Nephron progenitor cell (in vitro differentiated cells): ENCODE data around the gene CRY2.

Source experiments
- DNase-seq: peaks from one replicate; pipeline ENCODE4 v3.0.0; 2021
- H3K27ac Mint-ChIP-seq: 2 replicates; pipeline ENCODE4 v1.8.0; 2021; ENCODE audit warnings: mild to moderate bottlenecking, moderate library complexity, mixed read lengths
- H3K27me3 Mint-ChIP-seq: 2 replicates; pipeline ENCODE4 v1.8.0; 2021; ENCODE audit warnings: mild to moderate bottlenecking, low read depth, mixed read lengths; ENCODE audit not compliant: poor library complexity
- H3K36me3 Mint-ChIP-seq: 2 replicates; pipeline ENCODE4 v1.8.0; 2021; ENCODE audit warnings: low read depth, mixed read lengths
- H3K4me1 Mint-ChIP-seq: 2 replicates; pipeline ENCODE4 v1.8.0; 2021; ENCODE audit warnings: mixed read lengths
- H3K4me3 Mint-ChIP-seq: 2 replicates; pipeline ENCODE4 v1.8.0; 2021; ENCODE audit warnings: mild to moderate bottlenecking, moderate library complexity, mixed read lengths
- H3K9me3 Mint-ChIP-seq: 2 replicates; pipeline ENCODE4 v1.8.0; 2021; ENCODE audit warnings: mild to moderate bottlenecking, moderate library complexity, mixed read lengths
- TF ChIP-seq, protein P1 (sequence below): fragments of 200-600 bp; sonication (generic); IDR thresholded peaks from 2 replicates; pipeline ENCODE4 v1.5.0; 2021; ENCODE audit warnings: antibody characterized with exemption

The CRY2 gene

DNA sequence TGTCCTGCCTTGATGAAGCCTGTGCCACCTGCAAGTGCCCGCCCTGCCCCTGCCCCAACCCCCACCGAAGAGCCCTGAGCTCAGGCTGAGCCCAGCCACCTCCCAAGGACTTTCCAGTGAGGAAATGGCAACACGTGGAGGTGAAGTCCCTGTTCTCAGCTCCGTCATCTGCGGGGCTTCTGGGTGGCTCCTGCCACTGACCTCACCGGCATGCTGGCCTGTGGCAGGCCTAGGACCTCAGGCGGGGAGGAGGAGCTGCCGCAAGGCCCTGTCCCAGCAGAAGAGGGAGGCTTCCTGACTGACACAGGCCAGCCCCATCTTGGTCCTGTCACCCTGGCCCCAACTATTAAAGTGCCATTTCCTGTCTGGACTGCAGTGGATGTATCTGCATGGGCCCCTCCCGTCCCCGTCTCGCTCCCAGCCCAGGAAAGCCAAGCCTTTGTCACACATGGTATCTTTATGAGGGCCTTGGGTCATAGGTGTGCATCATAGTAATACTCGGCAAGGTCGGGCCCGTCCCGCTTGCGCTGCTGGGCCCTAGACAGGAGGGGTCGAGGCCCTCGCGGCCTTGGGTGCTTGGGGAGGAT is 58.9 kb downstream of the CRY2 start:
- DNase-seq: no peak
- H3K27ac Mint-ChIP-seq: peak overlapping the region; percentile 49

GRCh38 chr11:45906965-45907611 is 59.8 kb downstream of the CRY2 start, which contains the start of gene FREY1:
TSS of gene FREY1 (minus strand) at chr11:45907271. CDS start at chr11:45907245, 26 bp downstream.
- no peaks in the 10 kb centered on the region for H3K36me3 Mint-ChIP-seq
- H3K27ac Mint-ChIP-seq: peak within 1 kb of the TSS; percentile 93
- TF ChIP-seq, protein P1, sequence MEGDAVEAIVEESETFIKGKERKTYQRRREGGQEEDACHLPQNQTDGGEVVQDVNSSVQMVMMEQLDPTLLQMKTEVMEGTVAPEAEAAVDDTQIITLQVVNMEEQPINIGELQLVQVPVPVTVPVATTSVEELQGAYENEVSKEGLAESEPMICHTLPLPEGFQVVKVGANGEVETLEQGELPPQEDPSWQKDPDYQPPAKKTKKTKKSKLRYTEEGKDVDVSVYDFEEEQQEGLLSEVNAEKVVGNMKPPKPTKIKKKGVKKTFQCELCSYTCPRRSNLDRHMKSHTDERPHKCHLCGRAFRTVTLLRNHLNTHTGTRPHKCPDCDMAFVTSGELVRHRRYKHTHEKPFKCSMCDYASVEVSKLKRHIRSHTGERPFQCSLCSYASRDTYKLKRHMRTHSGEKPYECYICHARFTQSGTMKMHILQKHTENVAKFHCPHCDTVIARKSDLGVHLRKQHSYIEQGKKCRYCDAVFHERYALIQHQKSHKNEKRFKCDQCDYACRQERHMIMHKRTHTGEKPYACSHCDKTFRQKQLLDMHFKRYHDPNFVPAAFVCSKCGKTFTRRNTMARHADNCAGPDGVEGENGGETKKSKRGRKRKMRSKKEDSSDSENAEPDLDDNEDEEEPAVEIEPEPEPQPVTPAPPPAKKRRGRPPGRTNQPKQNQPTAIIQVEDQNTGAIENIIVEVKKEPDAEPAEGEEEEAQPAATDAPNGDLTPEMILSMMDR: no peak
- no peak within 1 kb of the TSS for H3K4me3 Mint-ChIP-seq
- H3K4me1 Mint-ChIP-seq: peaks cover 11% of the 10 kb centered on the region
- no peak for DNase-seq
- no peaks in the 10 kb centered on the region for H3K27me3 Mint-ChIP-seq
- no peaks in the 10 kb centered on the region for H3K9me3 Mint-ChIP-seq

More for the DNA sequence above, 58.9 kb downstream of the CRY2 start:
- H3K27me3 Mint-ChIP-seq: no peaks in the 10 kb centered on the region
- no peaks in the 10 kb centered on the region for H3K9me3 Mint-ChIP-seq
- H3K4me3 Mint-ChIP-seq: no peak overlapping the region
- H3K4me1 Mint-ChIP-seq: peaks cover 20% of the 10 kb centered on the region
- TF ChIP-seq, protein P1: no peak
- H3K36me3 Mint-ChIP-seq: no peaks in the 10 kb centered on the region

DNA sequence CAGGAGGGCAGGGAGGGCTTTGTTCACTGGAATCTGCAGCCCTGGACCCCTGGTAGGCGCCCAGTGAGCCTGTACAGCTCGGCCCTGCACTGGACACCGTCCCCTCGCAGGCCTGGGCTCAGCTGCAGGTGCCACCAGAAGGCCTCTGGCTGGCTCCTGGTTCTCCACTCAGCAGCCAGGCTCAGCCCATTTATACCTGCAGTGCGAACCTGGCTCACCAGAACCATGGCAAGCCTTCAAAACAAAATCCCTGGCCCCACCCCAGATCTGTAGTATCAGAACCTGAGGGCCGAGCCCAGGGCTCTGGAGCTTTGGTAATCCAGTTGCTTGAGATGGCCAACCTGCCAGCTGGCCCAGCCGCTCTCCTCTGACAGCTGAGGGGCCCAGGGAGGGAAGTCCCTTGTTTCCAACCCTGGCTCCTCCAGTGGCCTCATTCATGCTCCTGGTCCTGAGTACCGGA is 60.7 kb downstream of the CRY2 start:
- Mint-ChIP-seq H3K27ac (no peak overlapping the region), H3K9me3 (no peaks in the 10 kb centered on the region), H3K4me1 (peaks cover 11% of the 10 kb centered on the region), H3K4me3 (no peak overlapping the region), H3K36me3 (no peaks in the 10 kb centered on the region), H3K27me3 (no peaks in the 10 kb centered on the region)
- no peak for DNase-seq
- TF ChIP-seq, protein P1: no peak

DNA sequence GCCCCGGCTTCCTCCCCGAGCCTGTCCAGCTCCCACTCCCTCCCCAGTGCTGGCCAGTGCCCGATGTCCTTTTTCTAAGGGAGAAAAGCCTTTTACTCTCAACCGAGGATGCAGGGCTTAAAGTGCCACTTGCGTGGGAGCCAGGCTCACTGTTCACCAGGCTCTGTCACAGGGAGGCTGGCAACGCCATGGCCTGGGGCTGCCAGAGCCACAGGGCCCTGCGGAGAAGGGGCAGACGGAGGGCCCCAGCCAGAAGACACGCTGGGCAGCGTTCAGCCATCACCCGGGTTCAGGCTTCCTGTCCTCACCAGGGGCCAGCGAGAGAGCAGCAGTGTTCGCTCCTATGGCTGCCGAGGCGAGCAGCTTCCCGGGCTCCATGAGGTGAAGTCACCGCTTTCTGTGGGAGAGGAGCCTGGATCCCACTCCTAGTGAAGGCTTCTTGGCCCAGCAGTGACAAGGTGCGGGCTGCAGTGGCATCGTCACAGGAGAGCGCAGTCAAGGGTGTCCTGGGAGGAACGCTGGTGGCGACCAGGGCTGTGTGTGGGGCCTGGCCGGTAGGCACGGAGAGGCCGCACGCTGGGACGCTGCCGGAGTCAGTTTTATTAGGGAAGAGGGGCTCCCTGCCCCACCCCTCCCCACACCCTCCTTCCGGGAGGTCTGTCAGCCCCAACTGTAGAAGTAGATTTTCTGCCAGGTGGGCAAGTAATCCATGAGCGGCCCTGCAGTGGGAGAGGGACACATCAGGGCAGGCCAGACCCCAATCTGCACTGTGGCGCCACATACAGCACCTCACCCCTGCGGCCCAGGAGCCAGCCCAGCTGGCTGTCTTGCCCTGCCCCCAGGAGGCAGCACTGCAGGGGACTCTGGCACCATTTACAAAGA is 62.6 kb downstream of the CRY2 start:
- TF ChIP-seq, protein P1: no peak
- no peaks in the 10 kb centered on the region for H3K9me3 Mint-ChIP-seq
- DNase-seq: no peak
- no peaks in the 10 kb centered on the region for H3K27me3 Mint-ChIP-seq
- H3K27ac Mint-ChIP-seq: no peak overlapping the region
- H3K4me3 Mint-ChIP-seq: no peak overlapping the region
- H3K36me3 Mint-ChIP-seq: no peaks in the 10 kb centered on the region
- H3K4me1 Mint-ChIP-seq: peaks cover 11% of the 10 kb centered on the region

GRCh38 chr11:45910623-45911022 is 63.3 kb downstream of the CRY2 start:
- H3K27me3 Mint-ChIP-seq: no peaks in the 10 kb centered on the region
- H3K4me1 Mint-ChIP-seq: peaks cover 11% of the 10 kb centered on the region
- no peaks in the 10 kb centered on the region for H3K9me3 Mint-ChIP-seq
- no peak for DNase-seq
- no peak overlapping the region for H3K4me3 Mint-ChIP-seq
- H3K27ac Mint-ChIP-seq: no peak overlapping the region
- no peaks in the 10 kb centered on the region for H3K36me3 Mint-ChIP-seq
- TF ChIP-seq, protein P1: no peak
